GM10248 (cell line): ENCODE data around the gene FZD8.

Experiments used
- CTCF ChIA-PET: fragments of 300-600 bp; sonication (Branson Sonifier 250); formaldehyde crosslinking; extraction: SDS; loops from one replicate; lab custom pipeline; 2021; ENCODE audit warnings: antibody characterized with exemption; lab: Yijun Ruan, JAX
- POLR2A ChIA-PET: fragments of 350-650 bp; sonication (Branson Sonifier 250); formaldehyde crosslinking; extraction: SDS; loops from one replicate; lab custom pipeline; 2020; ENCODE audit warnings: antibody characterized with exemption; lab: Yijun Ruan, JAX
- DNase-seq: peaks from one replicate; pipeline ENCODE4 v3.0.0; 2012; ENCODE audit errors: extremely low spot score
- TF ChIP-seq, protein P1 (sequence below): IDR thresholded peaks from 2 replicates; pipeline ENCODE4 v1.5.1; 2012; ENCODE audit warnings: mild to moderate bottlenecking, low read depth; ENCODE audit errors: extremely low read depth, missing control alignments, control extremely low read depth

Gene FZD8

DNA sequence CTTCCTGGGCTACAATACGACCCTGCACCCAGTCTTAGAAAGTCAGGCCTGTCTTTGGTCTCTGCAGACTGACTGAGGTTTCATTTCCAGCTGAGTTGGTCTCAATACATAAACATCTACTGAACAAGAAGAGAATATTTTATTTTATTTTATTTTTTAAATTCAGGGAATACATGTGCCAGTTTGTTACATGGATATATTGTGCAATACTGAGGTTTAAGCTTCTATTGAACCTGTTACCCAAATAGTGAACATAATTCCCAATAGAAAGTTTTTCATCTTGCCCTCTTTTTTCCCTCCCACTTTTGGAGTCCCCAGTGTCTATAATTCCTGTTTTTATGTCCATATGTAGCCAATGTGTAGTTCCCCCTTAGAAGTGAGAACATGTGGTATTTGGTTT lies 10.7 kb downstream of the FZD8 start:
- DNase-seq, result no peak
- ChIA-PET POLR2A (no interaction called here), CTCF (no interaction called here)
- TF ChIP-seq, protein P1, sequence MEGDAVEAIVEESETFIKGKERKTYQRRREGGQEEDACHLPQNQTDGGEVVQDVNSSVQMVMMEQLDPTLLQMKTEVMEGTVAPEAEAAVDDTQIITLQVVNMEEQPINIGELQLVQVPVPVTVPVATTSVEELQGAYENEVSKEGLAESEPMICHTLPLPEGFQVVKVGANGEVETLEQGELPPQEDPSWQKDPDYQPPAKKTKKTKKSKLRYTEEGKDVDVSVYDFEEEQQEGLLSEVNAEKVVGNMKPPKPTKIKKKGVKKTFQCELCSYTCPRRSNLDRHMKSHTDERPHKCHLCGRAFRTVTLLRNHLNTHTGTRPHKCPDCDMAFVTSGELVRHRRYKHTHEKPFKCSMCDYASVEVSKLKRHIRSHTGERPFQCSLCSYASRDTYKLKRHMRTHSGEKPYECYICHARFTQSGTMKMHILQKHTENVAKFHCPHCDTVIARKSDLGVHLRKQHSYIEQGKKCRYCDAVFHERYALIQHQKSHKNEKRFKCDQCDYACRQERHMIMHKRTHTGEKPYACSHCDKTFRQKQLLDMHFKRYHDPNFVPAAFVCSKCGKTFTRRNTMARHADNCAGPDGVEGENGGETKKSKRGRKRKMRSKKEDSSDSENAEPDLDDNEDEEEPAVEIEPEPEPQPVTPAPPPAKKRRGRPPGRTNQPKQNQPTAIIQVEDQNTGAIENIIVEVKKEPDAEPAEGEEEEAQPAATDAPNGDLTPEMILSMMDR, result no peak

DNA sequence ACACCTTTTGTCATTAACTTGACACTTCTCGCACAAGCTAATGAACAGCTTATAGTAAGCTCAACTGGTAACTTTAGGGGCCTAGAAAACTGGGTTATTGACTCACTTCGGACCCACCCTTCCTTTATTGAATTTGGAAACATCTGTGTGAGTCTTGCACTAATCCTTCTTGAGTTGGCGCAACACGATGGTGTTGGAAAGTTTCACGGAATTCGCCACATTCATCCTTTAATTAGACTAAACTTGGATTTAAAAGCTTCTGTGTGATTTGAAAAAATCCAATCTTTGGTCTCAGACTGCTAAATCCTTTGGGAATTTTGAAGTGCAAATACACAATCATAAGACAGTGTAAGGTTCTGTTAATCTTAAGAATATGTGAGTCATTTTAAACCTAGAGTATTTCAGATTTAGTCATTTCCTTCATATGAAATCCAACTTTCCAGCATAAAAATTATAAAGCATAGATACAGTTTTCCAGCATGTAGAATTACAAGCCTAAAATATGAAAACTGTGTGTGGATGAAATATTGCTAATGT lies 15.1 kb downstream of the FZD8 start:
- TF ChIP-seq, protein P1, result no peak
- ChIA-PET CTCF (interaction anchor here (1.3 kb wide), 1 partner anchor 9 kb away, joined by 4 read pairs; no protein-coding TSS in a partner anchor), POLR2A (no interaction called here)
- no peak for DNase-seq

DNA sequence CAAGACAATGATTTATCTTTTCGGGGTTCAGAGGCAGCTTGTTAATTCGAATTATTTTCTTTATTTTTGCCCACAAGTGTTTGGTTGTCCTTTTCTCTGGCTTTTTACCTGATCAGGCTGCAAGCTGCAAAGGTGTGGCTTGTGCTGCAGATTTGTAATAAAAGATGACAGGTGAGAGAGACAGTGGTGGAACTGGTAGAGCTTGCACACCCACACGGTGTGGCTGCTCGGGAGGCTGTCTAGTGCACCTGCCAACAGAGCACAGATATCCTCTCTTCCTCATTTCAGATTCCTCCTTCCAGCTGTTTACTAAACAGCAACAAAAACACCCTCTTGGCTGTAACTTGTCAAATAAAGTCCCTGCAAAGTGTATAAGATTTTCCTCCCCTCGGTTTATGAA lies 27.8 kb downstream of the FZD8 start:
- CTCF ChIA-PET, result interaction anchor here (0.7 to 1.7 kb wide), 3 partner anchors 20 to 1267 kb away, joined by 3 to 4 read pairs (median 3); no protein-coding TSS in a partner anchor
- TF ChIP-seq, protein P1, result no peak
- DNase-seq, result no peak
- POLR2A ChIA-PET, result no interaction called here

DNA sequence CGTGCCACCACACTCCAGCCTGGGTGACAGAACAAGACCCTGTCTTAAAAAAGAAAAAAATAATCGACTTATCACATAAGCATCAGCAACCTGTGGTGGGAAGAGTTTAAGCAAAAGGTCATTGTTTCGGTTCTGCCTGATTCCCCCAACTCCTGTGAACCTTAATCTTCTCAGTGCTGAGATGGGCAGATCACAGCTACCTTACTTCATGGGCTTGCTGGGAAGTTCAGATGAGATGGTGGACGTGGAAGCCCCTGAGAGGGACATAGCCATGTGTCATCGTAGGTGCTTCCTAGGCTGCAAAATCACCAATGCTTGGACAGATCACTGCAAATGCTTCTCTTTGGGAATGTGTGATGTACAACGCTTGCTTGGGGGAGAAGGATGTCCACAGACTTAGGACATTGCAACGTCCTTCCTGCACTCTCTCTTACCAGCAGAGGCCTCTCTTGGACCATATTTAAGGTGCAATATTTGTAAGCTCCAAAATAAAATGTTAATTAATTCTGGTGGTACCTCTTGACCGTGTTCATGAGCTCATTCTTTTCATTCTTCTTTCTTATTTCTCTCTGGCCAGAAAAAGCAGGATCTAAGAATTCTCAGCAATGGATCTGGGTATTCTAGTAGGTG lies 28.4 kb downstream of the FZD8 start:
- TF ChIP-seq, protein P1, result no peak
- POLR2A ChIA-PET, result no interaction called here
- CTCF ChIA-PET, result interaction anchor here (0.7 to 1.7 kb wide), 5 partner anchors 19 to 1267 kb away, joined by 3 to 6 read pairs (median 4); no protein-coding TSS in a partner anchor
- DNase-seq, result no peak

GRCh38 chr10:35613107-35613440 lies 29.0 kb downstream of the FZD8 start:
- DNase-seq, result no peak
- POLR2A ChIA-PET, result no interaction called here

DNA sequence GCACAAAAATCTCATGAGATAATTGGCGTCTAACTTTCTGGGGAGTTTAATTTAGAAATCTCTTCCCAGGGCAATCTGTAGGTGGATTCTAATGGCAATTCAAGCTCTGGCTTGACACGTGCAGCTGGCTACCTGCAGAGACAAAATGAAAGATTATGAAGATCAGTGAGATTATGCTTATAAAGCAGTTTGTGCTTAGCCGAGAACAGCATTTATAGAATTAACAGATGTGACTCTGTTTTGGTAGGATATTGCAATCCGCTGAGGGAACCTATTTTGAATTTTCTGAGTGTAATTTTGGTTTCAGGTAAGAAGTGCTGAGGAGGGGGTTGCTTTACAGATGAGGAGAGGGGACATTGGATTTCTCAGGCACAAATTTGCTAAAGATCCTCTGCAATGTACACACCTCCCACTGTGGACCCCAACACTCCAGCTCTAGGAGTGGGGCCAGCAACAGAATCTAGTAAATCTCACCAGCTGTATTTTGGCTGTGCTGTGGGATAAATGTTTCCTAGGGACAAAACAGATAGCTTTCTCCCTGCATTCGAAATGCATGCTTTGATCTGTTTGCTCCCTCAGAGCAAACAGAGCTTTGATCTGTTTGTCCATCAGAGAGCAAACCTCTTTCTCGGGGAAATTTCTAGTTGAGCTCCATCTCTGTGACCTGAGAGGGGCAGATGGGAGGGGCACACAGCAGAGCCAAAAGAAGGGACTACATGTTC lies 29.6 kb downstream of the FZD8 start:
- no peak for DNase-seq
- ChIA-PET CTCF (interaction anchor here (0.8 to 1.4 kb wide), 4 partner anchors 9 to 27 kb away, joined by 3 to 6 read pairs (median 4); no protein-coding TSS in a partner anchor), POLR2A (no interaction called here)
- TF ChIP-seq, protein P1, result no peak

More at GRCh38 chr10:35613107-35613440, 29.0 kb downstream of the FZD8 start:
- TF ChIP-seq, protein P1, result no peak
- CTCF ChIA-PET, result interaction anchor here (0.8 to 1.7 kb wide), 5 partner anchors 8 to 1268 kb away, joined by 3 to 6 read pairs (median 4); no protein-coding TSS in a partner anchor
